C4-2B (cell line): Measurements from ENCODE around the gene MMP20.

ENCODE experiments used
- CTCF ChIP-seq: fragments of 450-650 bp; conservative IDR thresholded peaks from 2 replicates; pipeline ENCODE4 v1.5.1; 2017; ENCODE audit warnings: mild to moderate bottlenecking
- ZFX ChIP-seq: fragments of 450-650 bp; IDR thresholded peaks from 2 replicates; pipeline ENCODE4 v1.6.1; 2017

DNA sequence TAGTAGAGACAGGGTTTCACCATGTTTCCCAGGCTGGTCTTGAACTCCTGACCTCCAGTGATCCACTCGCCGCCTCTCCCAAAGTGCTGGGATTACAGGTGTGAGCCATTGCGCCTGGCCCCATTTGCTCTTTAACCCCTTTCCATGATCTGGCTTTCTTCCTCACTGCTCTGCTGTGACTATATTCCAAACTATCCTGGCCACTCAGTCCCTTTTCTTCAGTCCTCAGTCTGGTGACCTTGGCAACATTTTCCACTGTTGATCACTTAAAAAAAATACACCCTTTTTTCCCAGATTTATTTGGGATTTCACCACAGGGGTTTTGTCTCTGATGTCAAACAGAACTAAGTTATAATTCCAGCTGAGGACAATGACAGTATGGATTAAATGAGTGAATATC lies 24.5 kb downstream of the MMP20 start:
- no peak for TF ChIP-seq CTCF
- TF ChIP-seq ZFX = no peak
